ENCODE results near the gene DHX57. TPM values are rescaled to one million over a fixed set of nuclear protein-coding genes. Genes with fewer than 3 reads are reported as not detected.
"Not testable (repeated sequence)": the region's sequence is repeated elsewhere in the genome, so short reads cannot be mapped to it uniquely, and the experiment has no call there.

The DHX57 gene
- total RNA-seq, 6 experiments from 2014 or later = 16.4 to 24.1 (median 20.4) TPM

DNA sequence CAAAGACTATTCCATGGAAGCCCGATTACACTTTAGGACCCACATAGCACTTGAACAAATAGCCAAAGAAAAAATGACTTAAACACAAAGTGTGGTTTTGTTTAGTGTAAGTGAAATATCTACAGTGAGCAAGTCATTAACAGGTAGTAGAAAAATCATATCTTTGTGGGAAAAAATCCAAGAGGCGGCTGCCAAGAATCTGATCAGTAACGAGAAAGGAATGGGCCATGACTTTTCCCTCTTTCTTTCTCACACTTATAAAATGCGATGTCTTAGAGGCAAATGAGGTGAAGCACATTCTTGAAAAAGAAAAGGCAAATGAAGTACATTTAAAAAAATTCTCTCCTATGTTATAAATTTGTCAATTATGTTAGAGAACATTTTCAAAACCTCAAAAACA, 110.6 kb downstream of the DHX57 start:
- Mint-ChIP-seq H3K27ac (peak overlapping the region; percentile 74), H3K4me1 (ENCODE audit: low read depth) (peaks cover 30% of the 10 kb centered on the region), H3K36me3 (ENCODE audit: low read depth) (no peaks in the 10 kb centered on the region), H3K9me3 (no peaks in the 10 kb centered on the region), H3K27me3 (ENCODE audit: insufficient read depth) (no peaks in the 10 kb centered on the region), H3K4me3 (peak overlapping the region; percentile 61)
- TF ChIP-seq, protein P1, sequence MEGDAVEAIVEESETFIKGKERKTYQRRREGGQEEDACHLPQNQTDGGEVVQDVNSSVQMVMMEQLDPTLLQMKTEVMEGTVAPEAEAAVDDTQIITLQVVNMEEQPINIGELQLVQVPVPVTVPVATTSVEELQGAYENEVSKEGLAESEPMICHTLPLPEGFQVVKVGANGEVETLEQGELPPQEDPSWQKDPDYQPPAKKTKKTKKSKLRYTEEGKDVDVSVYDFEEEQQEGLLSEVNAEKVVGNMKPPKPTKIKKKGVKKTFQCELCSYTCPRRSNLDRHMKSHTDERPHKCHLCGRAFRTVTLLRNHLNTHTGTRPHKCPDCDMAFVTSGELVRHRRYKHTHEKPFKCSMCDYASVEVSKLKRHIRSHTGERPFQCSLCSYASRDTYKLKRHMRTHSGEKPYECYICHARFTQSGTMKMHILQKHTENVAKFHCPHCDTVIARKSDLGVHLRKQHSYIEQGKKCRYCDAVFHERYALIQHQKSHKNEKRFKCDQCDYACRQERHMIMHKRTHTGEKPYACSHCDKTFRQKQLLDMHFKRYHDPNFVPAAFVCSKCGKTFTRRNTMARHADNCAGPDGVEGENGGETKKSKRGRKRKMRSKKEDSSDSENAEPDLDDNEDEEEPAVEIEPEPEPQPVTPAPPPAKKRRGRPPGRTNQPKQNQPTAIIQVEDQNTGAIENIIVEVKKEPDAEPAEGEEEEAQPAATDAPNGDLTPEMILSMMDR (IDR thresholded peaks at IDR 0.05) = no peak
- peak; percentile 72 for DNase-seq

- TF ChIP-seq, protein P1 (IDR thresholded peaks at IDR 0.05) = no peak
- H3K27me3 Mint-ChIP-seq (ENCODE audit: insufficient read depth) = no peaks in the 10 kb centered on the region
- no peak for DNase-seq
- no peak overlapping the region for H3K4me3 Mint-ChIP-seq
- H3K27ac Mint-ChIP-seq = no peak overlapping the region
- no peaks in the 10 kb centered on the region for H3K9me3 Mint-ChIP-seq
- H3K4me1 Mint-ChIP-seq (ENCODE audit: low read depth) = peaks cover 30% of the 10 kb centered on the region
- no peaks in the 10 kb centered on the region for H3K36me3 Mint-ChIP-seq (ENCODE audit: low read depth)
These were observed 112.0 kb downstream of the DHX57 start for GRCh38 chr2:38763728-38764127.

- Mint-ChIP-seq H3K4me3 (no peak overlapping the region), H3K9me3 (no peaks in the 10 kb centered on the region), H3K27ac (no peak overlapping the region), H3K4me1 (ENCODE audit: low read depth) (peaks cover 30% of the 10 kb centered on the region), H3K36me3 (ENCODE audit: low read depth) (no peaks in the 10 kb centered on the region), H3K27me3 (ENCODE audit: insufficient read depth) (no peaks in the 10 kb centered on the region)
- DNase-seq = no peak
- TF ChIP-seq, protein P1 (IDR thresholded peaks at IDR 0.05) = no peak
These were observed 112.5 kb downstream of the DHX57 start for GRCh38 chr2:38763228-38763627.

- H3K36me3 Mint-ChIP-seq (ENCODE audit: low read depth); H3K9me3 Mint-ChIP-seq; H3K27ac Mint-ChIP-seq; H3K27me3 Mint-ChIP-seq (ENCODE audit: insufficient read depth); H3K4me3 Mint-ChIP-seq; DNase-seq: not testable (repeated sequence)
- H3K4me1 Mint-ChIP-seq (ENCODE audit: low read depth) = peaks cover 12% of the 10 kb centered on the region
These were observed 119.8 kb downstream of the DHX57 start for GRCh38 chr2:38755891-38756290.

- peaks cover 5% of the 10 kb centered on the region for H3K9me3 Mint-ChIP-seq
- no peak for DNase-seq
- H3K27me3 Mint-ChIP-seq (ENCODE audit: insufficient read depth) = peaks cover 10% of the 10 kb centered on the region
- peak overlapping the region; percentile 49 for H3K4me3 Mint-ChIP-seq
- H3K36me3 Mint-ChIP-seq (ENCODE audit: low read depth) = peaks cover 17% of the 10 kb centered on the region
- TF ChIP-seq, protein P1 (IDR thresholded peaks at IDR 0.05) = no peak
- H3K27ac Mint-ChIP-seq = no peak overlapping the region
- peaks cover 17% of the 10 kb centered on the region for H3K4me1 Mint-ChIP-seq (ENCODE audit: low read depth)
These were observed 121.2 kb downstream of the DHX57 start for GRCh38 chr2:38754506-38754905.

- Mint-ChIP-seq H3K4me3 (peak overlapping the region; percentile 60; the same call in 1 of the 2 replicates), H3K36me3 (ENCODE audit: low read depth) (peaks cover 21% of the 10 kb centered on the region), H3K4me1 (ENCODE audit: low read depth) (peaks cover 22% of the 10 kb centered on the region), H3K9me3 (peaks cover 5% of the 10 kb centered on the region), H3K27me3 (ENCODE audit: insufficient read depth) (peaks cover 10% of the 10 kb centered on the region), H3K27ac (no peak overlapping the region)
- no peak for DNase-seq
- TF ChIP-seq, protein P1 (IDR thresholded peaks at IDR 0.05) = no peak
These were observed 121.7 kb downstream of the DHX57 start for GRCh38 chr2:38754049-38754448.

Measured in HFFc6 (cell line).